Measurements from ENCODE around the gene PEX12. TPM values are rescaled to one million over a fixed set of nuclear protein-coding genes. Genes with fewer than 3 reads are reported as not detected.
"Not testable (repeated sequence)": the region's sequence is repeated elsewhere in the genome, so short reads cannot be mapped to it uniquely, and the experiment has no call there.

The PEX12 gene
- total RNA-seq, 1 donor from 2014 or later, result 2.9 TPM

GRCh38 chr17:35616536-35616935 is 38.2 kb upstream of the PEX12 start:
- H3K27ac ChIP-seq, result no peak overlapping the region
- no peak for DNase-seq (ENCODE audit: extremely low spot score in 2 of 2)
- no peak for TF ChIP-seq CTCF (IDR thresholded peaks at IDR 0.05)
- TF ChIP-seq POLR2AphosphoS5 (IDR thresholded peaks at IDR 0.05; ENCODE audit: insufficient read depth in 1 of 2, low read depth in 1 of 2), result no peak
- TF ChIP-seq POLR2A (IDR thresholded peaks at IDR 0.05), result no peak
- intact Hi-C loops (cut with DNase I), result no loop called here
- no peaks in the 10 kb centered on the region for H3K4me1 ChIP-seq
- no peaks in the 10 kb centered on the region for H3K9me3 ChIP-seq
- H3K4me3 ChIP-seq, result no peak overlapping the region
- peaks cover 0 to 5% of the 10 kb centered on the region in 2 donors for H3K36me3 ChIP-seq
- H3K27me3 ChIP-seq, result no peaks in the 10 kb centered on the region

- Histone ChIP-seq H3K36me3 (peaks cover 0 to 20% of the 10 kb centered on the region in 2 donors), H3K9me3 (no peaks in the 10 kb centered on the region), H3K27me3 (no peaks in the 10 kb centered on the region), H3K27ac (no peak overlapping the region), H3K4me3 (no peak overlapping the region), H3K4me1 (no peaks in the 10 kb centered on the region)
- intact Hi-C loops (cut with DNase I), result loop anchor here (5.0 kb wide), 1 partner anchor 132 kb away; no protein-coding TSS in a partner anchor
- TF ChIP-seq POLR2AphosphoS5 (IDR thresholded peaks at IDR 0.05; ENCODE audit: insufficient read depth in 1 of 2, low read depth in 1 of 2) (no peak), POLR2A (IDR thresholded peaks at IDR 0.05) (no peak), CTCF (IDR thresholded peaks at IDR 0.05) (no peak)
- DNase-seq (ENCODE audit: extremely low spot score in 2 of 2), result no peak
Measured at GRCh38 chr17:35614810-35615209, 36.4 kb upstream of the PEX12 start.

GRCh38 chr17:35612924-35613521 is 34.7 kb upstream of the PEX12 start:
- no peak for DNase-seq (ENCODE audit: extremely low spot score in 2 of 2)
- no peaks in the 10 kb centered on the region for H3K27me3 ChIP-seq
- peaks cover 0 to 38% of the 10 kb centered on the region in 2 donors for H3K36me3 ChIP-seq
- TF ChIP-seq POLR2AphosphoS5 (IDR thresholded peaks at IDR 0.05; ENCODE audit: insufficient read depth in 1 of 2, low read depth in 1 of 2) (no peak), CTCF (IDR thresholded peaks at IDR 0.05) (peak in 1 of 3 experiments; percentile 54), POLR2A (IDR thresholded peaks at IDR 0.05) (no peak)
- H3K9me3 ChIP-seq, result no peaks in the 10 kb centered on the region
- H3K4me1 ChIP-seq, result no peaks in the 10 kb centered on the region
- intact Hi-C loops (cut with DNase I), result loop anchor here (5.0 kb wide), 1 partner anchor 134 kb away; no protein-coding TSS in a partner anchor
- no peak overlapping the region for H3K27ac ChIP-seq
- no peak overlapping the region for H3K4me3 ChIP-seq

GRCh38 chr17:35610746-35611145 is 32.4 kb upstream of the PEX12 start:
- not testable (repeated sequence) for H3K9me3 ChIP-seq; H3K27ac ChIP-seq; DNase-seq (ENCODE audit: extremely low spot score in 2 of 2); H3K27me3 ChIP-seq; H3K4me1 ChIP-seq; H3K4me3 ChIP-seq
- peaks cover 0 to 43% of the 10 kb centered on the region in 2 donors for H3K36me3 ChIP-seq
- intact Hi-C loops (cut with DNase I), result loop anchor here (5.0 kb wide), 1 partner anchor 137 kb away; no protein-coding TSS in a partner anchor

GRCh38 chr17:35609831-35610230 is 31.5 kb upstream of the PEX12 start:
- Histone ChIP-seq H3K27ac (no peak overlapping the region), H3K36me3 (peaks cover 0 to 45% of the 10 kb centered on the region in 2 donors), H3K4me1 (peaks cover 3% of the 10 kb centered on the region), H3K4me3 (no peak overlapping the region), H3K27me3 (no peaks in the 10 kb centered on the region), H3K9me3 (no peaks in the 10 kb centered on the region)
- intact Hi-C loops (cut with DNase I), result loop anchor here (5.0 kb wide), 1 partner anchor 137 kb away; no protein-coding TSS in a partner anchor
- TF ChIP-seq CTCF (IDR thresholded peaks at IDR 0.05), result no peak
- no peak for TF ChIP-seq POLR2A (IDR thresholded peaks at IDR 0.05)
- TF ChIP-seq POLR2AphosphoS5 (IDR thresholded peaks at IDR 0.05; ENCODE audit: insufficient read depth in 1 of 2, low read depth in 1 of 2), result no peak
- no peak for DNase-seq (ENCODE audit: extremely low spot score in 2 of 2)
